SH-SY5Y (cell line): Measurements from ENCODE around the gene ACER3.

ENCODE experiments used
- GATA2 ChIP-seq: IDR thresholded peaks from 2 replicates; pipeline ENCODE4 v1.6.1; 2011; ENCODE audit warnings: mild to moderate bottlenecking, low read depth, low read length
- GATA3 ChIP-seq: IDR thresholded peaks from 2 replicates; pipeline ENCODE4 v1.6.1; 2011; ENCODE audit warnings: low read depth, mild to moderate bottlenecking, low read length, moderate library complexity

GRCh38 chr11:76856106-76856505 lies 4.6 kb upstream of the ACER3 start:
- no peak for TF ChIP-seq GATA2
- TF ChIP-seq GATA3: no peak
